Activated naive CD8-positive, alpha-beta T cell treated with anti-CD3 and anti-CD28 coated beads, Interleukin-2, amount 50 U/mL, for 24 hours (primary cell): ENCODE measurements around the gene GRIA4.

Source experiments
- ATAC-seq: fragments of 150-1000 bp; cut with Tn5 transposase; one replicate; pipeline ENCODE4 v1.10.0; 2021
- DNase-seq: peaks from one replicate; pipeline ENCODE4 v3.0.0; 2021
- H3K27ac Mint-ChIP-seq: one replicate; pipeline ENCODE4 v1.8.0; 2021; ENCODE audit warnings: mild to moderate bottlenecking, mixed read lengths
- H3K27me3 Mint-ChIP-seq: one replicate; pipeline ENCODE4 v1.8.0; 2021; ENCODE audit warnings: mixed read lengths
- H3K36me3 Mint-ChIP-seq: one replicate; pipeline ENCODE4 v1.8.0; 2021; ENCODE audit warnings: low read depth, mixed read lengths
- H3K4me1 Mint-ChIP-seq: one replicate; pipeline ENCODE4 v1.8.0; 2021; ENCODE audit warnings: mixed read lengths
- H3K4me3 Mint-ChIP-seq: one replicate; pipeline ENCODE4 v1.8.0; 2021; ENCODE audit warnings: mild to moderate bottlenecking, moderate library complexity, mixed read lengths
- H3K9me3 Mint-ChIP-seq: one replicate; pipeline ENCODE4 v1.8.0; 2021; ENCODE audit warnings: mixed read lengths

The GRIA4 gene

GRCh38 chr11:105609832-105610781, at the start of gene GRIA4:
Gene GRIA4 (plus strand): TSS chr11:105610073. CDS start chr11:105610998, 925 bp downstream.
- Mint-ChIP-seq H3K4me3 (peak within 1 kb of the TSS; percentile 66), H3K9me3 (peaks cover 4% of the 10 kb centered on the region)
- DNase-seq = no peak

GRCh38 chr11:105573091-105573490, 36.8 kb upstream of the GRIA4 start:
- DNase-seq (no peak), ATAC-seq (no peak)
- Mint-ChIP-seq H3K27me3 (no peaks in the 10 kb centered on the region), H3K9me3 (no peaks in the 10 kb centered on the region), H3K4me1 (no peaks in the 10 kb centered on the region), H3K36me3 (no peaks in the 10 kb centered on the region), H3K4me3 (no peak overlapping the region), H3K27ac (no peak overlapping the region)

More at GRCh38 chr11:105609832-105610781, at the start of gene GRIA4:
- ATAC-seq = peak; percentile 60
- Mint-ChIP-seq H3K36me3 (peaks cover 2% of the 10 kb centered on the region), H3K27me3 (peaks cover 46% of the 10 kb centered on the region), H3K4me1 (peaks cover 16% of the 10 kb centered on the region), H3K27ac (no peak within 1 kb of the TSS)

GRCh38 chr11:105574974-105575373, 34.9 kb upstream of the GRIA4 start:
- Mint-ChIP-seq H3K9me3 (no peaks in the 10 kb centered on the region), H3K36me3 (no peaks in the 10 kb centered on the region), H3K27ac (no peak overlapping the region), H3K4me3 (no peak overlapping the region), H3K27me3 (no peaks in the 10 kb centered on the region), H3K4me1 (no peaks in the 10 kb centered on the region)
- ATAC-seq (no peak), DNase-seq (no peak)

GRCh38 chr11:105577641-105578040, 32.2 kb upstream of the GRIA4 start:
- no peaks in the 10 kb centered on the region for H3K9me3 Mint-ChIP-seq
- no peaks in the 10 kb centered on the region for H3K4me1 Mint-ChIP-seq
- H3K27me3 Mint-ChIP-seq = no peaks in the 10 kb centered on the region
- DNase-seq (no peak), ATAC-seq (no peak)
- H3K4me3 Mint-ChIP-seq = no peak overlapping the region
- no peak overlapping the region for H3K27ac Mint-ChIP-seq
- no peaks in the 10 kb centered on the region for H3K36me3 Mint-ChIP-seq

- Mint-ChIP-seq H3K36me3 (no peaks in the 10 kb centered on the region), H3K27ac (no peak overlapping the region), H3K27me3 (no peaks in the 10 kb centered on the region), H3K4me1 (no peaks in the 10 kb centered on the region), H3K4me3 (no peak overlapping the region), H3K9me3 (no peaks in the 10 kb centered on the region)
- no peak for DNase-seq
- ATAC-seq = no peak
Measured at GRCh38 chr11:105579111-105579510, 30.8 kb upstream of the GRIA4 start.

GRCh38 chr11:105582497-105582896, 27.4 kb upstream of the GRIA4 start:
- Mint-ChIP-seq H3K4me1 (no peaks in the 10 kb centered on the region), H3K36me3 (no peaks in the 10 kb centered on the region), H3K4me3 (no peak overlapping the region), H3K27me3 (no peaks in the 10 kb centered on the region), H3K9me3 (no peaks in the 10 kb centered on the region), H3K27ac (no peak overlapping the region)
- ATAC-seq (no peak), DNase-seq (no peak)

- H3K36me3 Mint-ChIP-seq = no peaks in the 10 kb centered on the region
- H3K27me3 Mint-ChIP-seq = no peaks in the 10 kb centered on the region
- ATAC-seq (no peak), DNase-seq (no peak)
- H3K4me3 Mint-ChIP-seq = no peak overlapping the region
- no peaks in the 10 kb centered on the region for H3K9me3 Mint-ChIP-seq
- H3K4me1 Mint-ChIP-seq = no peaks in the 10 kb centered on the region
- no peak overlapping the region for H3K27ac Mint-ChIP-seq
Measured at GRCh38 chr11:105588001-105588400, 21.9 kb upstream of the GRIA4 start.

GRCh38 chr11:105589346-105589745, 20.5 kb upstream of the GRIA4 start:
- Mint-ChIP-seq H3K9me3 (no peaks in the 10 kb centered on the region), H3K4me1 (no peaks in the 10 kb centered on the region), H3K36me3 (no peaks in the 10 kb centered on the region), H3K4me3 (no peak overlapping the region), H3K27me3 (no peaks in the 10 kb centered on the region), H3K27ac (no peak overlapping the region)
- DNase-seq (no peak), ATAC-seq (no peak)

- no peaks in the 10 kb centered on the region for H3K9me3 Mint-ChIP-seq
Measured at GRCh38 chr11:105592035-105592434, 17.8 kb upstream of the GRIA4 start.

GRCh38 chr11:105598371-105598770, 11.5 kb upstream of the GRIA4 start:
- no peaks in the 10 kb centered on the region for H3K36me3 Mint-ChIP-seq
- no peaks in the 10 kb centered on the region for H3K4me1 Mint-ChIP-seq
- H3K27ac Mint-ChIP-seq = no peak overlapping the region
- ATAC-seq (no peak), DNase-seq (no peak)
- H3K9me3 Mint-ChIP-seq = no peaks in the 10 kb centered on the region
- H3K4me3 Mint-ChIP-seq = no peak overlapping the region
- no peaks in the 10 kb centered on the region for H3K27me3 Mint-ChIP-seq

More at GRCh38 chr11:105592035-105592434, 17.8 kb upstream of the GRIA4 start:
- no peaks in the 10 kb centered on the region for H3K27me3 Mint-ChIP-seq
- no peak overlapping the region for H3K4me3 Mint-ChIP-seq
- no peaks in the 10 kb centered on the region for H3K36me3 Mint-ChIP-seq
- ATAC-seq (no peak), DNase-seq (no peak)
- no peaks in the 10 kb centered on the region for H3K4me1 Mint-ChIP-seq
- H3K27ac Mint-ChIP-seq = no peak overlapping the region

GRCh38 chr11:105603156-105603555, 6.7 kb upstream of the GRIA4 start:
- H3K9me3 Mint-ChIP-seq = peaks cover 4% of the 10 kb centered on the region
- ATAC-seq (no peak), DNase-seq (no peak)
- no peak overlapping the region for H3K27ac Mint-ChIP-seq
- peaks cover 6% of the 10 kb centered on the region for H3K27me3 Mint-ChIP-seq
- H3K4me3 Mint-ChIP-seq = no peak overlapping the region
- no peaks in the 10 kb centered on the region for H3K4me1 Mint-ChIP-seq
- peaks cover 2% of the 10 kb centered on the region for H3K36me3 Mint-ChIP-seq

GRCh38 chr11:105609341-105609781, 512 bp upstream of the GRIA4 start:
- peaks cover 4% of the 10 kb centered on the region for H3K9me3 Mint-ChIP-seq
- ATAC-seq (peak; percentile 53), DNase-seq (no peak)
- H3K27me3 Mint-ChIP-seq = peaks cover 46% of the 10 kb centered on the region
- peaks cover 16% of the 10 kb centered on the region for H3K4me1 Mint-ChIP-seq
- H3K27ac Mint-ChIP-seq = no peak overlapping the region
- no peak overlapping the region for H3K4me3 Mint-ChIP-seq
- H3K36me3 Mint-ChIP-seq = peaks cover 2% of the 10 kb centered on the region

GRCh38 chr11:105610871-105611571, 1.1 kb downstream of the GRIA4 start:
- no peaks in the 10 kb centered on the region for H3K36me3 Mint-ChIP-seq
- no peak overlapping the region for H3K27ac Mint-ChIP-seq
- peaks cover 44% of the 10 kb centered on the region for H3K27me3 Mint-ChIP-seq
- DNase-seq (no peak), ATAC-seq (no peak)
- peaks cover under 1% of the 10 kb centered on the region for H3K9me3 Mint-ChIP-seq
- H3K4me1 Mint-ChIP-seq = peaks cover 16% of the 10 kb centered on the region
- H3K4me3 Mint-ChIP-seq = peak overlapping the region; percentile 66

GRCh38 chr11:105611572-105612441, 1.9 kb downstream of the GRIA4 start:
- Mint-ChIP-seq H3K9me3 (no peaks in the 10 kb centered on the region), H3K27ac (no peak overlapping the region), H3K36me3 (no peaks in the 10 kb centered on the region), H3K4me1 (peaks cover 16% of the 10 kb centered on the region), H3K4me3 (no peak overlapping the region), H3K27me3 (peaks cover 44% of the 10 kb centered on the region)
- DNase-seq = no peak
- ATAC-seq = no peak
